Fibroblast of skin of scalp (primary cell): ENCODE measurements around the gene DPEP2.
"Not testable (repeated sequence)": the region's sequence is repeated elsewhere in the genome, so short reads cannot be mapped to it uniquely, and the experiment has no call there.

ENCODE experiments used
- DNase-seq: peaks from one replicate; pipeline ENCODE4 v3.0.0-alpha.2; 2013

DPEP2 gene

DNA sequence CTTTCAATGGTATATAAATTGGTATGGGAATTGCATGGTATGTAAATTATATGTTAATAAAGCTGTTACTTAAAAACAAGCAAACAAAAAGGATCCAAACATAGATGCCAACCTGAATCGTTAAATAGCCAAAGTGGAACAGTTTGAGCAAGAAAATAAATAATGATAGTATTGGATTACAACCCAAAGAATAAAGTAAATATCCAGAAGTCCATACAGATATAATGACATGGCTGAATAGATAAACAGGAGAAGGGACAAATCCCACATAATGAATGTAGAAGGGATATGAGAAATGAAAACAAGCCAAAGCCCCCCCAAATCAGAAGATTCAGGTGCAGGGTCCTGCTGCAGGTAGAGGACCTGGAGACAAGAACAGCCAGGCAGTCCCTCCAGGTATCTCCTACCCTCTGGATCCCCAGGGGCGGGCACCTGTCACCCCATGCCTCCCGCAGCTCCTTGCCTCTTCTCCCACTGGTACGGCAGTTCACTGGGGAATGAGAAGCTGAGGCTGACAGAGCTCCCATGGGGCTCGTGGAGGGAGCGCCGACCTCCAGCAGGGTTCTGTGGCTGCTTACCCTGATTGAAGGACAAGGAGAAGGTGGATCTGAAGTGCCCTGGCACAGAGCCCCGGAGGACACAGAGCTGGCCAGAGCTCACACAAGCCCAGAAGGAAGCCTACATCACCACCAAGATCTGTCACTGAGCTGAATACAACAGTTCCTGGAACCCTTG, 45.5 kb downstream of the DPEP2 start:
- DNase-seq: no peak

DNA sequence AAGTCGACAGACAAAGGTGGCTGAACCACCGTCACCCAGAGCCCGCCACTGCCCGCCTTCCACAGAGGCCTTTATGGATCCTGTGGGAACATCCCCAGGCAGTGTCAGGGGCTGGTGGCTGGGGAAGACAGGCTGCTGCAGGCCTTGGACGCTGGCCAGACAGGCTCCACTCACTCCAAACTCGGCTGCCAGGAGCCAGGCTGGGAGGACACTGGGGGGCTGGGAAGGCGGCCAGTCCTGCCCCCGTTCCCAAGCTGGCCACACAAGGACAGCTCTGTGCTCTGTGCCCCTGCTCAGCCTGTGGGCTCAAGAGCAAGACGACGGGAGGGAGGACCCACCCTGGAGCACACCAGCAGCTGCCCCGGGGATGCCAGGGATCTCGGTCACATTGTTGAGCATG, 47.8 kb downstream of the DPEP2 start:
- no peak for DNase-seq

DNA sequence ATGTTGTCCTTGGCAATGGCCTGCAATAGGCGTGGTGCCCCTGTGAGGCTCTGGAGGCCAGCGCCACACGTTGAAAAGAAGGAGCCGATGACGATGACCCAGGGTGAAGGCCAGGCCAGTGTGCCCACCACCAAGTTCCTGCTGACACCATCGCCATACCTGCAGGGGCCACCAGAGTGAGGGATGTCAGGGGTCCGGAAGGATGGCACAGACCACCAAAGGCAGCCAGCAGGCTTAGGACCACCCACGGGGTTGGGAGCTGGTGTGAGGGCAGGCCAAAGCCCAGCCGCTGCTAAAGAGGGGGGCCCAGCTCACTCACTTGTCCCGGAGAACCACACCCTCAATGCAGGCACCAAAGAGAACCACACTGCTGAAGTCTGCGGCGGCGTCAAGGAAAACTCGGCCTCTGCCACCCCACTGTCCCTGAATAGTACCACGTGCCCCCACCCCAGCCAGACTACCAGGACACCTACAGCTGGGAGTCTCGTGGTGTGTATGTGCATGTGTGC, 48.9 kb downstream of the DPEP2 start:
- DNase-seq: no peak

DNA sequence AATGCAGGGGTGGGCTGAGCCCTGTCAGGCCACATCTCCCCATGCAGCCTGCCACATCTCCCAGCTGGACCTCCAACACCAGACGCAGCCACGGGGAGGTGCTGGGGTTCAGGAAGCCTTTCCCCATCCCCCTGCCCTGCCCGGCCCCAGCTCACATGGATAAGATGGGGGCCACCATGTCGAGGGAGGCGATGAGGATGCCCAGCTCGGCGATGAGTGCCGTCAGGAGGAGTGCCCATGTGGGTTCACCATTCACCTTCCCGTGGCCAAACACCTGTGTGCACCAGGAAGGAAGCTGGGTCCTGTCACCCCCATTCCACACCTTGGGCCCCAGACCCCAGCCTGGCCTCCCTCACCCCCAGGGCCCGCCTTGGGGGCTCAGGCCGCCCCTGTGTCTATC, 49.6 kb downstream of the DPEP2 start:
- no peak for DNase-seq

DNA sequence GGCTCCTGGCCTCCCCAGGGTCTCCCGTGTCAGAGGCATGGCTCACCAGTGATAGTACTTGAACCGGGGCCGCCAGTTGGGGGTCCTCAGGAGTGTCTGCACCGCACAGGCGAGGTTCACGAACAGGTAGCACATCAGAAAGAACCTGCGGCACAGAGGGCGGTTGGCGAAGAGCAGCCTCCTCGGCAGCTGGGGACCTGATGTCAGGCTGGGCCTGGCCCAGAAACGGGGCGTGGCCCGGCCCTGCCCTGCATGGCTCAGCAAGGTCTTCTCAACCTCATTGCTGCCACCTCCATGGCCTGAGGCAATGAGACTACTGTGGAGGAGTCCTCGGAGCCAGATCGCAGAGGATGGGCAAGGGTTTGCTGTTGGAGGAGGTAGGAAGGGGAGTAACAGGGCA, 51.3 kb downstream of the DPEP2 start:
- no peak for DNase-seq

DNA sequence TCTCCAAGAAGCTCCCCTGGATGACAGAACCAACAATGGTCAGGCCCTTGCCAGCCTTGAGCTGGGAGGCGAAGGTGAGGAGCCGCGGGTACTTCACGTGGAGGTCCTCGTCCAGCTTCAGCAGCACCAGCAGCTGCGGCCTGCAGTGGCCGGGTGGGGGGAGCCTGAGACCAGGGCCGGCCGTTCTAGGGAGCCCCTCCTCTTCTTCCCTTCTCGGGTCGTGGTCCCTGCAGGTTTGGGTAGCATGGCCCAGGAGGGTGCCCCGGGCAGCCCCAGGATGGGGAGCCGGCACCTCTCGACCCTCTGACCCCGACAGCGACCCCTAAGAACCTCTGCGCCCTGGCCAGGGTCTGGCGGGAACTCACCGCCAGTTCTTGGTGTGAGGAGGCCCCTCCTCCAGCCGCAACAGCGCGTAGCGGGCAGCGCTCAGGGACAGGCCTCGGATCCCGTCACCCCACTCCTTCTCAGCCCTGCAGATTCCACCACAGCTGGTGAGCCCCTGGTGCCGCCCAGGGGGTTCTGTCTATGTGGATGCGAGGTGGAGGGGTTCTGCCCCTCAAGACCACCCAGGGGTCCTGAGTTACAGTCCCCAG, 52.2 kb downstream of the DPEP2 start:
- no peak for DNase-seq

DNA sequence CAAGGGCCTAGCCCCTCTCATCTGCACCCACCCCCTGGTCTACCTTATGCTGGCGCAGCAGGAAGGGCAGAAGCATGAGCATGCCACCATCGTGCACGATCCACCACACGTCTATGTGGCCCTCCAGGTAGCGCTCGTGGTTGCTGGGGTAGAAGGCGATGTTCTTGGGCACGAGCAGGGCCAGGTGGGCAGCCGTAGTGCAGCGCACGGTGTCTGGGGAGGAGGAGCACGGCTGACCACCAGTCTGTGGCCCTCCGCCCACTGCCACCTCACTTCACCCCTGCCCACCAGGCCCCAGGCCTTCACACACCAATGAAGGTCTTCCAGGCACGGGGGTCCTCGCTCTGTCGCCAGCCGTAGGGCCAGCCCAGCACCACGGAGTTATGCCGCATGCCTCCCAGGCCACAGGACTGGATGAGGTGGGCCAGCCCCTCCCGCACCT, 53.1 kb downstream of the DPEP2 start:
- no peak for DNase-seq

DNA sequence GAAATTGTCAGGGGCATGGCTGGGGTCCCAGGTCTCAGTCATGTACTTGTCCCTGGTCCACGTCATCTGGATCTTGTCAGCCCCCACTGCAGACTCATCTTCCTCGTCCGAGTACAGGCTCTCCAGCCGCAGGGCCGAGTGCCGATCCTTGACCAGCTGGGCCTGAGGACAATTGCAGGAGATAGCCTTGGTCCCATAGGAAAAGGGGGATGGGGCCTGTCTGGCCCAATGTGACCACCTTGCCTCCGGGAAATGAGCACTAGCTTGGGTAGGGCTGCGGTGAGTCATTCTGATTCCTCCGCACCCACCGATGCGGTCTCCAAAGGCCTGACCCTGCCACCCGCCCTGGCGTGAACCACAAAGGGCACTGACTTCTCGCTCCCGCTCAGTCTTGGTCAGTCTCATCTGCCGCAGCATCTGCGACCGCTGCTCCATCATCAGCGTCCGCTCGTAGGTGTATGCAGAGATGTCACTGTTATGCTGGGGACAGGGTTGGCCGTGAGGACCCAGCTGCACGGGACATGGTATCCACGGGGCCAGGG, 53.8 kb downstream of the DPEP2 start:
- no peak for DNase-seq

DNA sequence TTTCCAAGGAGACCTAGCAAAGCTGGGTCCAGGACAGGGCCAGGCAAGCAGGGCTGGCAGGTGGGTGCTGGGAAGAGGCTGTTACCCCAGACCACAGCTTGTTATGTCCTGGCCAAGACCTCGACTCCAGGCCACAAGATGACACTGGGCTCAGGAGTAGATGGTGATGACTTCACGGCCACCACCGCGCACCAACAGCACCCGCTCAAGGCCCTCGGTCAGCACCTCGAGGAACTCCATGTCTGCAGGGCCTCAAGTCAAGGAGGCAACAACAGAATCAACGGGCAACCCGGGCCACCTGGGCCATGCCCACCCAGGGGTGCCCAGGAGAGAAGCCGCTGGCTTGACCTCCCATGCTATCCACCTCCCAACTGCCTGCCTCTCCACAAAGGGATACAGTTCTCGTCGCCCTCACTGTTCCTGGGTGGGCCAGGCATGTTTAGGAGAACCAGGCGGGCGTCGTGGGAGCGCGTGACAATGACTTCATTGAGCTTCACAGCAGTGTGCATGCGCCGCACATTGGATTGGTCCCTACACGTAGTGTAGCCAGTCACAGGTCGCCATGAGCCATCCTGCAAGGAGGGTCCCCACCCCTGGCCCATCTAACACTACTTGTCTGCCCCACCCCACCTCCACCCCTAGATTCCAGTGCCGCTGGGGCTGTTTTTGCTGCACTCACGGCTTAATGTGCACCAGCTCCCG, 54.4 kb downstream of the DPEP2 start:
- DNase-seq: no peak

DNA sequence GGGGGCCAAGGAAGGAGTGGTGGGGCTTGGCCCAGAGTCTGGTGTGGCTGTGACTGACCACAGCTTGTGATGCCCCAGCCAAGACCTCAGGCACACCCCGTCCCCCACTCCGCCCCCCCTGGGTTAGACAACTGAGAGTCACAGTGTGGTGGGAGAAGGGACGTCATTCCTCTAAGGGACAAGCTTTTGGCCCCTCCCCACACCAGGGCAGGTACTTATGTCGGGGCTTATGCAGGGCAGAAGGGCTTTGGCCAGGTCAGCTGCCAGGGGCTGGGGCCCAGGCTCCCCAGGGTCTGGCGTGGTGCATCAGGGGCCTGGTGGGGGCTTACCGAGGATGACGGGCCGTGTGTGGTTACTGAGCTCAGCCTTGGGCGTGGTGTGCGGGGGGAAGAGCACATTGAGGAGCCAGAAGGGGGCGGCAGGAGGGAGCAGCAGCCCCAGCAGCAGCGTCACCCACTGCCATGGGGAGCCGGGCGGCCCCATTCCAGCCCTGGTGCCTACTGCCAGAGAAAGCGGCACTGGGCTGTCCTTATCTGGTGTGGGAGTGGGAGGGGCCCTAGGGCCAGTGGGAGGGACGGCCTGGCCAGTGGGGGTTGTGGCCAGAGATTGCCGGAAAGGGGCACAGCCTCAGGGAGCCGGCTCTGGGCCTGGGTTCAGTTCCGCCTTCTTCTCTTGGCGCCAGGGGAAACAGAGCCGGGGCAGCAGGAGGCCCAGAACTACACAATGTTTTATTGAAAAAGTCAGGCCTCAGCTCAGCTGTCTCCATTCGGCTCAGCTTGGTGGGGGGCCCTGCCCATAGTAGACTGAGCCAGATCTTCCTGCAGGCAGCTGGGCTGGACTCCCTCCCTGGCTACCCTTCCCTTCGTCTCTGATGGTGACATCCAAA, 55.4 kb downstream of the DPEP2 start, which contains the start of gene LCAT:
Gene LCAT, minus strand, starts transcription at position 502 of the 886 bp plus-strand sequence. Its CDS starts 19 bp downstream, at position 483.
- peak; percentile 21 for DNase-seq

DNA sequence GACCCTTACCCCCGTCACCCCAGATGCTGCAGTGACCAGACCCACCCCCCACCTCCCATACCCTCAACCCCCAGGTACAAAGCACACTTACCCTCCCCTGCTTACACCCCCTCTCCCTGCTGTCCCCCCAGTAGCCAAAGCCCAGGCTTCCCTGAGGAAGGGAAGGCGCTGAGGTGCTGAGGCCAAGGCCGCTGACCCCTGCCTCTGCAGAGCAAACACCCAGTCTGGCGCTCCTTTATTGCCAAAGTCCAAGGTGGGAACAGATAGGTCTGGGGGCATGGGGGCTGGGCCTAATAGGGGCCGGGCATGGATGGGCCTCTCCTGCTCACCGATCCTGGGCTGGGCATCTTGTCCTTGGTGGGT, 56.0 kb downstream of the DPEP2 start:
- DNase-seq: no peak

DNA sequence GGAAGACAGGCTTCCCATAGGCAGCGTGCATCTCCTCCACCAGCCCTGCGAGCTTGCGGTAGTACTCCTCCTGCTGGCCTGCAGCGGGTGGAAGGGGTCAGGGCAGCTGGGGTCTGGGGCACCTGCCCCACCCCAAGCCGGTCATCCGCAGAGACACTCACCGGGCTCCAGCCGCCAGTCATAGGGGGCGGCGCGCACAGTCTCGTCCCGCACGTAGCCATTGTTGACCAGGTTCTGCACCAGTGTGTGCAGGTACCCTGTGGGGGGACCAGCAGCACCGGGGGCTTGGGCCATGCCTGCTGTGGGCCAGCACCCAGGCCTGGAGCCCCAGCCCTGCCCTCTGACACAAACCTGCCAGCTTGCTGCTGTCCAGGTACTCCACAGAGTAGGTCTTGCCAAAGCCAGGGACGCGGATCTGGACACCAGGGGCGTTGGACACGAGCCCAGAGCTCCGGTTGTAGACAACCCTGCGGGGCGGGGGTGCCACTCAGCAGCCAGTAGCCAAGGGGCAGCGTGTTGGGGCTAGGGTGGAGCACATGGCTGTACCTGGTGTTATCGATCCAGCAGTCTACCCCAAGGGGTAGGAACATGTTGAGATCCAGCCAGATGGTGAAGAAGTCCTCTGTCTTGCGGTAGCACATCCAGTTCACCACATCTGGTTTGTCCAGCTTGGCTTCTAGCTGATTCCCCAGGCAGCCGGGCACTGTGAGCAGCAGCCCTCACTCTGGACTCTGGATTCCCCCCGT, 56.6 kb downstream of the DPEP2 start:
- DNase-seq: no peak

DNA sequence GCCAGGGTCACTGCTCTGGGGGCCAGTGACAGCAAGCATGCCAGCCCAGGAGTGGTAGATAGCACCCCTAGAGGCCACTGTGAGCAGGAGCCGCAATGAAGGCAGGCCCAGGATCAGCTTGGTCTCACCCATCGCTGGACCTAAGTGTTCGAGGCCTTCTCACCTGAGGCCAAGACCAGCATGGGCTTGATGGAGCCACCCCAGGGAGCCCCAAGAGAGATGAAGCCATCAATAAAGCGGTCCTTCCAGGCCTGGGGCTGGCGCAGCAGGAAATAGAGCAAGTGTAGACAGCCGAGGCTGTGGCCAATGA, 57.1 kb downstream of the DPEP2 start:
- peak; percentile 33 for DNase-seq

DNA sequence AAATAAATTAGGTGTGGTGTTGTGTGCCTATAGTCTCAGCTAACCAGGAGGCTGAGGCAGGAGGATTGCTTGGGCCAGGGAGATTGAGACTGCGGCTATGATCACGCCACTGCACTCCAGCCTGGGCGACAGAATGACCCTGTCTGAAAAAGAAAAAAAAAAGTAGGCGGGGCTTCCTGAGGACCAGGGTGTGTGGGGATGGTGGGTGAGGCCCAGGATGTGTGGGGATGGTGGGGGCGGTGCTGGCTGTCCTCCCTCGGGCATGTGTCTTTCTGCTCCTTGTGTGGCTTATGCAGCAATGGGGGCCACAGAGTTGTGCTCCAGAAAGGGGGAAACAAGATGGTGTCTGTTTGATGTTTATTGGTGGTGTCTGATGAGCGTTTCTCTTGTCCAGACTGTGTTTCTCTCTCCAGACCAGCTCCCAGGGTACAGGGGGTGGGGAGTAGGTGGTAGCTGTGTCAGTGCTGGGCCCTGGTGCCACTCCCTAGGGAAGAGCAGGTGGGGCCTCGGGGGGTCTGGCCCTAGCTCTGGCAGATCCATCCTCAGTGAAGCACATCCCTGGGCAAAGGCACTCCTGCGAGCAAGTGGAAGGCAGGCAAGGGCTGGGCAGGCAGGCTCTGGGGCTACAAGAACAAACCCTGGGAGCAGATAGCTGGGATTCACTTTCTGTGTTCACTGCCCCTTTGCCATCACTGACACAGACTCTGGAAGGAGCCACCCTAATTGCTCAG, 57.6 kb downstream of the DPEP2 start:
- DNase-seq: no peak

DNA sequence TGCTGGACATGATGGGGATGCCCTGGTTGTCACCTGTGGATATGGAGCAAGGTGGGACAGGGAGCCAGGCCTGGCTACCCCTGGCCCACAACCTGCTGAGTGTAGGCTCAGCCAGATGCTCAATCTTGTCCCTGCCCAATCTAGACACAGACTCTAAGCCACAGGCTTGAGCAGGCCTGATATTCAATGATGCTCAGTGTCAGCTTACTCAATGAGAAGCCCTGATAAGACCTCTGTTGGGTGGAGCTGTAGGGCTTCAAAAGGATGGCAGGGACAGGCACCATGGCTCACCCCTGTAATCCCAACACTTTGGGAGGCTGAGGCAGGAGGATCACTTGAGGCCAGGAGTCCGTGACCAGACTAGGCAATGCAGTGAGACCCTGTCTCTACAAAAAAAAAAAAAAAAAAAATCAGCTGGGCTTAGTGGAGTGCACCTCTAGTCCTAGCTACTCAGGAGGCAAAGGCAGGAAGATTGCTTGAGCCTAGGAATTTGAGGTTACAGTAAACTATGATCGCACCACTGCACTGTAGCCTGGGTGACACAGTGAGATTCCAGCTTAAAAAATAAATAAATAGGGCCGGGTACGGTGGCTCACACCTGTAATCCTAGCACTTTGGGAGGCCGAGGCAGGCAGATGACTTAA, 58.7 kb downstream of the DPEP2 start:
- DNase-seq: no peak

DNA sequence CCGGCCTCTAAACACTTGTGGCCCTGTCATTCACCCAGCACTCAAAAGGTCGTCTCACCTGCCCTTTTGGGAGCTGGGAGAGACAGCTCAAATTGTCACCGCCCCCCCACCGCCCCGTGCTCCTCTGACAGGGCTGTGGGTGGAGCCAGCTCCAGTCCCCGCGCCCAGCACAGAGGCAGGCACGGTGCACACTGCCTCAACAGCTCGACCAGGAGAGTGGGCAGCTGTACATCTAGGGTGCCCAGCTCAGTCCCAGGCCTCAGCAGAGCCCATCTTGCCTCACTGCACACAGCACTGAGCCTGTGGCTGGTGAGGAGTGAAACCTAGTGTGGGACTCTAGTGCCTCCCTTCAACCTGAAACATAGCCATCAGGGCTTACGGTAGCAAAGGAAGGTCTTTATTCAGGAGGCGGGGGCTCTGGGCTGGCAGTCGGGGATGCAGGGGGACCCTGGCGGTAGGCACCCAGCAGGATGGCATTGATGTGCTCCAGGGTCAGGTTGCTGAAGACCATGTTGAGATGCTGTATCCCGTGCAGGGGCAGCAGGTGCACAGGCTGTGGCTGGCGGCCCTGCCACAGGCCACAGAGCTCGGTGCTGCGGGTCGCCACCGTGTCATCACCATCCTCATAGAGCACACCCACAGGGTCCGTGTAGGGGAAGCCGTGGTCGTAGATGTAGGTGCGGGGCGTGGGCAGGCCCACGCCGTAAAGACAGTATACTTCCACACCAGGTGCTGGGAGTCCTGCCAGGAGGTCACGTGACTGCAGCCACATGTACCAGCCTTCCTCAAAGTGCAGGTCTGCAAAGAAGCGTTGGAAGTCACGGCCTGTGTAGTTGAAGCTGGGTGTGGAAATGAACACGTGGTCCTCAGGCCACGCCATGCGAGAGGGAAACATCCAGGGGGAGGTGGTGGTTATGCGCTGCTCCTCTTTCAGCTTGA, 59.5 kb downstream of the DPEP2 start:
- no peak for DNase-seq

DNA sequence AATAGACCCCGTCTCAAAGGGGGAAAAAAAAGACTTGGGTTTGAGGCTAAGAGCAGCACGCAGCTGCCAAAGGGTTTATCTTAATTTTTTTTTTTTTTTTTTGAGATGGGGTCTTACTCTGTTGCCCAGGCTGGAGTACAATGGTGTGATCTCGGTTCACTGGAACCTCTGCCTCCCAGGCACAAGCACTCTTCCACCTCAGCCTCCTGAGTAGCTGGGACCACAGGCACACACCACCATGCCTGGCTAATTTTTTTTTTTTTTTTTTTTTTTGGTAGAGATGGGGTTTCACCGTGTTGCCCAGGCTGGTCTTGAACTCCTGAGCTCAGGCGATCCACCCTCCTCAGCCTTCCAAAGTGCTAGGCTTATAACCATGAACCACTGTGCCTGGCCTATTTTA, 61.6 kb downstream of the DPEP2 start:
- not testable (repeated sequence) for DNase-seq
